GM21619 (cell line): ENCODE results near the gene SRRD.
"Not testable (repeated sequence)": the region's sequence is repeated elsewhere in the genome, so short reads cannot be mapped to it uniquely, and the experiment has no call there.

Experiments
- ATAC-seq: cut with Tn5 transposase; IDR thresholded peaks from one replicate; pipeline ENCODE4 v1.9.1; 2021; ENCODE audit not compliant: unreplicated experiment

SRRD gene

DNA sequence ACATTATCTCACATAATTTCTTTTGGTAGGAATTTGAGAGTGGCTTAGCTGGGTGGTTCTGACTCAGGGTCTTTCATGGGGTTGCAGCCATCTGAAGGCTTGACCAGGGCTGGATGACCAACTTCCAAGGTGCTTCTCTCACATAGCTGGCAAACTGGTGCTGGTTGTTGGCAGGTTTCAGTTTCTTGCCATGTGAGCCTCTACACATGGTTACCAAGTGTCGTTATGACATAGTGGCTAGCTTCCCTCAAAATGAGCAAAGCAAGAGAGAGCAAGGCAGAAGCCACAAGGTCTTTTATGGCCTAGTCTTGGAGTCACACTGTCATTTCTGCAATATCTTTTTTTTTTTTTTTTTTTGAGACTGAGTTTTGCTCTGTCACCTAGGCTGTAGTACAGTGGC lies 32.8 kb downstream of the SRRD start:
- ATAC-seq: no peak

DNA sequence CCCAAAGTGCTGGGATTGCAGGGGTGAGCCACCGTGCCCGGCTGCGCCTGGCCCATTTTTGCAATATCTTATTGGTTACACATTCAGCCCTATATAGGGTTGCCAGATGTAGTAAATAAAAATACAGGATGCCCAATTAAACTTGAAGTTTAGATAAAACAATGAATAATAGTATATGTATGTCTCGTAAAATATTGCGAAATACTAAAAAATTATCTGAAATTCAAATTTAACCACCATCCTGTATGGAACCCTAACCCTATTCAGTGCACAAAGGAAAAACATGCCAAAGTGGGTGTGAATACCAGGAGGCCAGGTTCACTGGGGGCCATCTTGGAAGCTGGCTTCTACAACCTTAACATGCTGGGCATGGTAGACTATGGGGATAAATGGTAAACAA lies 33.8 kb downstream of the SRRD start:
- no peak for ATAC-seq

DNA sequence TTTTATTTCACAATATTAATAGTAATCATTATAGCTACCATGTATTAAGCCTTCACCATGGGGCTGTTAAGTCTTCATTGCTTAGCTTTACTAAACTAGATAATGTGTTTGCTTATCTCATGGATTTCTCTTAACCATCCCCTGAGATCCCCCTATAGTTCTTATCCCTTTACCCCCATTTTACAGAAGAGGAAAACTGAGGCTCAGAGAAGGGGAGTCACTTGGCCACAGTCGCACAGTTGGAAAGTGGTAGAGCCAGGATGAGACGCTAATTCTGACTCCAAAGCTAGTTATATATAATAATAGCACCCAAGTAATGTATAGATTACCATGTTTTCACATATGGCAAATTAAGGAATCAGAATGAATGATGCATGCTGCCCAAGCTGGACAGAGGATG lies 38.3 kb downstream of the SRRD start:
- ATAC-seq: no peak

DNA sequence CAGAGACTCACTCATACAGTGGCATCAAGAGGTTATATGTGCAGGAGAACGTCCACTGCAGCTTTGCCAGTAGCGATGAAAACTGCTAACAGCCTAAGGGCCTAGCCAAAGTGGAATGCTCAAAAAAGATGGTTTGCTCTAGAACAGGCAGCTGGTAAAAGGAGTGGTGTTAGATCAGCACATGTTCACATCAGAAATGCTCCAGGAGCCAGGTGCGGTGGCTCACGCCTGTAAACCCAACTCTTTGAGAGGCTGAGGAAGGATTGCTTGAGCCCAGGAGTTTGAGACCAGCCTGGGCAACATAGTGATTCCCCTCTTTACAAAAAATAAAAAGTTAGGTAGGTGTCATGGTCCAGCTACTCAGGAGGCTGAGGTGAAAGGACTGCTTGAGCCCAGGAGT lies 38.9 kb downstream of the SRRD start:
- ATAC-seq: no peak

DNA sequence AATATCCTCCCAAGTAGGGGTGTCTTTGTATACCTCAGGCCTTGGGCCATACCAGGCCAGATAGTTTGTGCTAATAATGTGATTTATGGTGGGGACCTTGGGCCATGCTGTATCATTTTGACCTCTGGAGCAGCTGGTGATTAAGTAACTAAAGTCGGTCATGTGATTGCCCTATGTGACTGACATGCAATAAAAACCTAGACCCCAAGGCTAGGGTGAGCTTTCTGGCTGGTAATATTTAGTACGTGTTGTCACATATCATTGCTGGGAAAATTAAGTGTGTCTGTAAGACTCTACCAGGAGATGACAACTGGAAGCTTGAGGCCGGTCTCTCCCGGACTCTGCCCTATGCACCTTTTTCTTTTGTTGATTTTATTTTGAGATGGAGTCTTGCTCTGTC lies 41.2 kb downstream of the SRRD start:
- no peak for ATAC-seq

DNA sequence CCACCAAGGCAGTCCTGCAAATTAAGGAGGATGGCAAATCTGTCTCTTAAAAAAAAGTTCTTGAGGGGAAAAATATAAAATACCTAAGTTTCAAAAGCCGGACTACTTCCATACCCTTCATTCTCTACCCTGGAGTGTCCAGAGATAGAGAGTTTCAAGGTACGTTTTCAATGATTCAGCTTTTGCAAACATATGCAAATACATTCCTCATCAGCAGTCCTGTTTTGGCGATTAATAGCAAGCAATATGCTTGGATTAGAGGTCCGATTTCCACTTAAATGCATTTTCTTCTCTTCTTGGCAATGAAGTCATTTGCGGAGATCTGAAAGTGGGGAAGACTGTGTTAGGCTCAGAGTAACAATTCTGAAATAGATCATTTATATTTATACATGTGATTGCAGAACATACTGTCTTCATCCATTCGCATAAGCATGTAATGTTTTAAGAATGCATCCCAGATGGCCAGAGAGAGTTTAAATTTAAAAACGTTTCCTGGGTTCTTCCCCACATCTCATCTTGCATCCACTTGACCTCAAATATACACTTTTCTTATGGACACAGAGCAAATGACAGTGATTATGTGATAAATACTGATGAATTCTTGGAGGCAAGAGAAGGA lies 42.4 kb downstream of the SRRD start:
- ATAC-seq: no peak

DNA sequence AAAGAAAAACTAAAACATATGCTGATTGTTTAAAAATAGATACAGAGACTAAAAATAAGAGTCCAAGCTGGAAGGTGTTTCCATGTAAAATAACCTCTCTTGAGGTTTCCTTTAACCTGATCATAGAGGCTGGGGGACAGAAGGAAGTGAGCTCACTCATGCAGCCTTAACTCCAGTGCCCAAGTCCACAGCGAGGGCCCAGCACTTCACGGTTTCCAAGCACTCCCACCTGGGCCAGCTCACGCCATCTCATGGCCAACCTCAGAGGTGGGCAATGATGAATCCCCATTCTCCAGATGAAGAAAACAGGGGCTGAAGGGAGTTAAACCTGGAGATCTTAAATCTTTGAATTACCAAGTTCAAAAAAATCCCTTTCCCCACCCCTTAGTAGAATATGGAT lies 43.5 kb downstream of the SRRD start:
- no peak for ATAC-seq

DNA sequence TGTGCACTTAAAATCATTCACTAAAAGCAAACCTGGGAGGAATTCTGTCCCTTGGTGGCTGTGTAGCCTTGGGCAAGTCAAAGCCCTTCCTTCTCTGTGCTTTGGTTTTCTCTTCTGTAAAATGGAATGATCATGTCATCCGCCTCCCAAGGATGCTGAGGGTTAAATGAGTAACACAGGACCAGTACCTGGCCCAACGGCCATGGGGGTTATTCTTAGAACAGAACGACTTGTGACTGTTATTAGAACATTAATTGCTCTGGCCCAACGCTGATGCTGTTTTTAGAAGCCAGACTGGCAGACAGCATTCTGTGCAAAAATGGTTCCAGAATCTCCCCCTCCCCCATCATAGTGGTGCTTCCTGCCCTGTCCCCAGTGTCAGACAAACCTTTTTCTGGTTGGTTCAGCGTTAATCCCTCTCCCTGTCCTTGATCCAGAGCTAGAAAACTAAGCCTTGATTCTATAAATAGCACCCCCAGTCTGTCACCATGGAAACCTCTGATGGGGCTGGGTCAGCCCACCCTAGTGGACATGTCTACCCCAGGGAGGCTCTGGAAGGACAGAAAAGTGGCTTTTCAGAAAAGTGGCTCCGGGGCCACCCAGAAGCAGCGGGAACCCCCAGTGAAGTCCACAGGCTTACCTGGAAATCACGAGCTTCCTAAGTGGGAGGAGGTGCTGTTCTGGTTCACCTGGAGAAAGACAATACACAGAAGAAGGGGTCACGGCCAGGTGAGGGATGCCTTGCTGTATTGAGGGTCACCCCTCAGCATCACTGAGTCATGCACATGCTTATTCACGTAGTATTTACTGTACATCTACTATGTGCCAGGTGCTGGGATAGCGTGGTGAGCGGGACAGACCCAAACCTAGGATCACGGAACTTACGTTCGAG lies 44.1 kb downstream of the SRRD start:
- no peak for ATAC-seq

DNA sequence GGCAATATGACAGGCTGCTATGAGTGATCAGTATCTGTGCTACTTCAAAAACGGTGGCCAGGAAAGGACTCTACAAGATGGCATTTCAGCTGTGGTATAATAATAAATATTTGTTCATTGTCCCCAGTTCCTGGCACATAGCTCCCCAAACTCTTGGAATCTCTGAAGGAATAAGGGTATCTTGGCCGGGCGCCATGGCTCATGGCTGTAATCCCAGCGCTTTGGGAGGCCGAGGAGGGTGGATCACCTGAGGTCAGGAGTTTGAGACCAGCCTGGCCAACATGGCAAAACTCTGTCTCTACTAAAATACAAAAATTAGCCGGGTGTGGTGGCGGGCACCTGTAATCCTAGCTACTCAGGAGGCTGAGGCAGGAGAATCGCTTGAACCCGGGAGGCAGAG lies 44.8 kb downstream of the SRRD start:
- not testable (repeated sequence) for ATAC-seq

DNA sequence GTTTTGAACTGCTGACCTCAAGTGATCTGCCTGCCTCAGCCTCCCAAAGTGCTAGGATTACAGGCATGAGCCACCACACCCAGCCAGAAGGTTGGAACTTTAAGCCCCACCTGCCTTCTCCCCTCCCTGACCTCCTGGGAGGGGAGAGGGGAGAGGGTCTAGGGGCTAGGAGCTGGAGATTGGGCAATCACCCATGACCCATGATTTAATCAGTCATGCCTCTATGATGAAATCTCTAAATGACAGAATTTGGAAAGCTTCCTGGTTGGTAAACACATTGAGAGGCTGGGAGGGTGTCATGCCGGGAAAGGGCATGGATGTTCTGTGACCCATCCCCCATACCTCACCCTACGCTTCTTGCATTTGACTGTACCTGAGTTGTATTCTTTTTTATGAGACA lies 45.7 kb downstream of the SRRD start:
- no peak for ATAC-seq

DNA sequence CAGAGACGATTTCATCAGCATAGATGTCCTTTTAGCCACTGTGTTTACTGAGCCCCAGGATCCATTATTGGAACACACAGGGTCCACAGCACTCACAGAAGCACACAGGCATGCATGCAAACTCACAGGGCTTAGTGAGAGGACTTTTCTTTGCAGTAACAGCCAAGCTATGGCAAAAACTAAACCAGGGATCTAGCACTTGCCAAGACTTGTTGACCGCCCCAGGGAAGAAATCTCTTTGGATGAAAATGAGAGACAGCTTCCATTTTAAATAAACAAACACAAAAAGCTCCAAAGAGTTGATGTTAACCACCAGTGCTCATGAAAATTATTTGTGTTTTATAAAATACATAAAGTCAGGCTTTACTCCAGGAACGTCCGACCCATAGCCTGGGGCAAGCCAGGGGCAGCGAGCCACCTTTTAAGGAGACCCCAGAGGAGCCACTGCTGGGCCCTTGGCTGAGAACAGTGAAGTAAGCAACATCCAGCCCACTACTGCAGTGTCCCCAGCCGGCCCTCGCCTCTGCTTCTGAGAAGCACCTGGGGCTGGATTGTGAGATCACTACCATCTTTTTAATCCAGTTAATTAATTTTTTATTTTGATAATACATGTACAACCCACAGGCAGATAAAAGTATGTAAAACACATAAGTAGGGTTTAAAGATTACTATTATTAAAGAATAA lies 50.6 kb downstream of the SRRD start:
- no peak for ATAC-seq

DNA sequence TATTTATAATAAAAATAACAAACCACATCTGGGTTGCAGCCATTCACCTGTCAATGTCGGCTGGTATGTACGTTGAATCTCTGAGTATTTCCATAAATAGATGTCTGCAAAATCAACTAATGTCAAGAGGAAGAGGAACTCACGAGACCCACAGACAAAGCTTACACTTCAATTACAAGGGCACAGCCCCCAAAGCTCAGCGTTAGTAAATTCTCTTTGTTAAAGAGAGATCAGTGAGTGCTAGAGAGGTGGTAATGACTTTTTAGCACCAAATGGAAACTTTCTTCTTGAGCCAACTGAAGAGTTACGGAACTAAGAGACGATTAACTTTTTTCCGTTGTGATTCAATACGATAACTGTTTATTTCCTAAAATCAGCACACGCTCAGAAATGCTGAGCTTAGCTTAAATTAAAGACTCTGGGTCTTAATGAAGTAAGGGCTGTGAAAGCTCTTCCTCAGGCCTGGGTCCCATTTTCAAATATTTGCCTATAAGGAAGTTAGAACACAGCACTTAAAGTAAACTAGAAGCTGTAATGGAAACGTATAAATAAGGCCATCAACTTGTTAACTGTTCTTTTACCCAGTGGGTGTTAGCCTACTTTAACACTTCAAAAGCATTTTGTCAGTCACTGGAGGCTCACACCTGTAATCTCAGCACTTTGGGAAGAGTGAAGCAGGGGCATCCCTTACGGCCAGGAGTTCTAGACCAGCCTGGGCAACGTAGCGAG lies 51.4 kb downstream of the SRRD start:
- ATAC-seq: no peak

DNA sequence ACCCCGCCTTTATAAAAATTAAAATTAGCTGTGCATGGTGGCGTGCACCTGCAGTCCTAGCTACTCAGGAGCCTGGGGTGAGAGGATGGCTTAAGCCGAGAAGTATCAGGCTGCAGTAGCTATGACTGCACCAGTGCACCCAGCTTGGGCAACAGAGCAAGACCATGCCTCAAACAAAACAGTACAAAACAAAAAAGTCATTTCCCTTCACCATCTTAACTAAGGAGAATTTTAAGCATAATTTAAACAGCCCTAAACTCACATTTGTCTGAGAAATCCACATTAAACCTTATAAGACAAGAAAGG lies 51.9 kb downstream of the SRRD start:
- ATAC-seq: no peak

DNA sequence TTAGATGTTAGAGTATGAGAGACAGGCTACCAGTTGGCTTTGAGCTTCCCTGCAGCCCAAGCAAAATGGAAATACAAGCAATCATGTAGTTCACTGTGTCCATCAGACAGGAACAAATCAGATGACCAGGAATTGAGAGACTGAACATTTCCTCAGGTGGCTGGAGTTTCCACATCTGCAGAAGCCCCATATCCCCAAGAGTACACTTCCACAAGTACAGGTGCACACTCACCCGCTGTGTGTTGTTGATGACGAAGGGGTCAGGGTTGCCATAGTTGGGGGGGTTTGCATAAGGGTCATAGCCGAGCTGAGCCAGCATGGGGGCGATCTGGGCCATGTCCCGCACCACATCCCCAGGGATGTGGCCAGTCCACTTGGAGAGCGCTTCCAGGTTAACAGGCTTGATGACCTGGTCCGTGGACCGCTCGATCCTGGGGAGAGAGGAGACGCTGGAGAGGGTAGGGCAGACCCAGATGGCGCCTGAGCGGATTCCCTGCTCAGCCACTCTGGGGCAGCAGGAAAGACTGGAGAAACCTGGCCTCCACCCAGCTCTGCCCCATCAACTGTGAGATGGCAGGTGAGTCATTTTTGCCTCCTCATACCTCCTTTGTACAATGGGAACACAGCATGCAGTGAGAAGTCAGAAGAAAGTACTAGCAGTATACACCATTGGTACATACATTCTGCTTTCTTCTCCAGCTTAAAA lies 52.5 kb downstream of the SRRD start:
- ATAC-seq: no peak

DNA sequence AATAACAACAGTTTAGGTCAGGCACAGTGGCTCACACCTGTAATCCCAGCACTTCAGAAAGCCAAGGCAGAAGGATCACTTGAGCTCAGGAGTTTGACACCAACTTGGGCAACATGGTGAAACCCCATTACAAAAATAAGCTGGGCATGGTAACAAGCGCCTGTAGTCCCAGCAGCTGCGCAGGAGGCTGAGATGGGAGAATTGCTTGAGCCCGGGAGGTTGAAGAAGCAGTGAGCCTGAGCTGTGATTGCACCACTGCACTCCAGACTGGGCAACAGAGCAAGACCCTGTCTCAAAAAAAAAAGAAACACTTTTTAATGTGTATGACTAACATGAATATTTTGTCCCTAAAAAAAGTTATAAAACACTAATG lies 53.1 kb downstream of the SRRD start:
- no peak for ATAC-seq

DNA sequence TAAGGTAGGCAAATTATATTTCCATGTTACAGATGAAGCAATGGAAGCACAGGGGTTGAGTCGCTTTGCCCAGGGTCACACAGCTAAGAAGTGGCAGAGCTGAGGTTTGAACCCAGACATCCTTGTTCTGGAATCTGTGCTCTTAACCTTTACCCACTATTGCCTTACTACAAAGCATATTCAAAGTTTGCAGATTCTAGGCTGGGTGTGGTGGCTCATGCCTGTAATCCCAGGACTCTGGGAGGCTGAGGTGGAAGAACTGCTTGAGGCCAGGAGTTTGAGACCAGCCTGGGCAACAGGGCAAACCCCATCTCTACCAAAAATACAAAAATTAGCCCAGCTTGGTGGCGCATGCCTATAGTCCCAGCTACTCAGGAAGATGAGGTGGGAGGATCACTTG lies 56.4 kb downstream of the SRRD start:
- ATAC-seq: no peak

DNA sequence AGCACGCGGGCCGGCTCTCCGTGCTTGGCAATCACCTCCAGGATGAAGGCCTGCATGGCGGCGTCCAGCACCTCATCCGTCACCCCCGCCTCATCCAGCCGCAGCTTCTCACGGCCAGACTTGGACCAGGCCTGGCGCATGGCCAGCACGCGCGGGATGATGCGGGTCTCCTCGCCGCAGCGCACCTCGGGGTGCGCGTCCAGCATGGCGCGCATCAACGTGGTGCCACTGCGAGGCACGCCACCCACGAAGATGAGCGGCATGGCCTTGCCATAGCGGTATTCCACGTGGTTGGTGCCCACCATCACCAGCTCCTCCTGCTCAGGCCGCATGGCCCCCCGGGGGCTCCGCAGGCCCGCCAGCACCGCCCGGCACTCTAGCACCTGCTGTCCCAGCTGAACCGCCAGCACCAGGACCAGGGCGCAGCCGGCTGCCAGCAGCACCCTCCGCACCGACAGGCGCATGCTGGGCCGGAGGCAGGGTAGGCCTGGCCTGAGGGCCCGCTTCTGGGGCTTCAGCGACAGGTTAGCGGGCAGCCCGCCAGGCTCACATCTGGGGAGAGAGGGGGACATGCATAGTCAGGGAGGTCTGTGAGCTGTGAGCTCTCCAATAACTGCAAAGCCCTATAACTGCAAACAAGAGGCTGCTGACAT lies 57.6 kb downstream of the SRRD start:
- ATAC-seq: no peak

DNA sequence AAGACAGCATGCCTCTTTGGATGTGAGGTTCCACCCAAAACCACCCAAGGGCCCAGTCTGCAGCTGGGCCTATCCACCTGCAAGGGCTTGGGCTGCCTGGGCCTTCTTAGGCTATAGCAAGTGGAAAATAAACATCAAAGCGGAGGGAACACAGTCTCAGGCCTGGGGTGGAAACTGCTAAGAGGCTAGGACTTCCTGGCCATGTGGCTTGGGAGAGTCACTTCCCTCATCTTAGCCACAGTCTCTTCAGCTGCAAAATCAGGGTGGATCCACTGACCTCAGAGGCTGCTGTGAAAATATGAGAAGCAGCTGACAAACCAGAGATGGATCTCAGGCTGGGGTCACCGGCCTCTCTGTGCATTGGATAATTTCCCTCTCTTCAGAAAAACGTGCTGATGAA lies 59.2 kb downstream of the SRRD start:
- ATAC-seq: no peak
